Stomach (tissue), 9 donors: ENCODE results near the gene EPHA6. TPM values are rescaled to one million over a fixed set of nuclear protein-coding genes. Genes with fewer than 3 reads are reported as not detected.

Source experiments
- DNase-seq, 2 donors: peaks; one replicate each; pipeline versions ENCODE4 v3.0.0 to v3.0.0-alpha.2; 2013 to 2019
- H3K27ac ChIP-seq, 5 donors: fragments of 200-600 bp in 4 of 5; sonication (generic) in 4 of 5; one replicate each; pipeline ENCODE4 v1.5.1; 2013 to 2019; ENCODE audit warnings: mild to moderate bottlenecking in 1 of 5, moderate library complexity in 1 of 5
- H3K27me3 ChIP-seq, 3 donors: fragments of 200-600 bp; sonication (generic); one replicate each; pipeline ENCODE4 v1.5.1; 2017 to 2019; ENCODE audit warnings: mixed run types in 1 of 3
- H3K36me3 ChIP-seq, 4 donors: fragments of 200-600 bp; sonication (generic); 1 replicate in 3 of 4; 2 replicates in 1 of 4; pipeline ENCODE4 v1.5.1; 2016 to 2019
- H3K4me1 ChIP-seq, 4 donors: fragments of 200-600 bp; sonication (generic); one replicate each; pipeline ENCODE4 v1.5.1; 2016 to 2019
- H3K4me3 ChIP-seq, 4 donors: fragments of 200-600 bp; sonication (generic) in 3 of 4; one replicate each; pipeline ENCODE4 v1.5.1; 2016 to 2019; ENCODE audit warnings: mild to moderate bottlenecking in 1 of 4
- H3K9me3 ChIP-seq, 4 donors: fragments of 200-600 bp; sonication (generic); one replicate each; pipeline ENCODE4 v1.5.1; 2016 to 2019
- EP300 ChIP-seq: sonication (generic); formaldehyde crosslinking; IDR thresholded peaks from one replicate; pipeline ENCODE4 v1.6.1; 2017; ENCODE audit warnings: antibody characterized with exemption
- POLR2A ChIP-seq, 4 donors: fragments of 450-650 bp; IDR thresholded peaks; one replicate each; pipeline ENCODE4 v1.6.1; 2016; ENCODE audit warnings: antibody characterized with exemption in 4 of 4, control low read depth in 2 of 4, mild to moderate bottlenecking in 1 of 4, moderate library complexity in 1 of 4
- POLR2AphosphoS5 ChIP-seq, 3 donors: sonication (generic); formaldehyde crosslinking; IDR thresholded peaks; one replicate each; pipeline ENCODE4 v1.6.1; 2016; ENCODE audit warnings: antibody characterized with exemption in 3 of 3
- WGBS, 5 donors: extraction: QIAGEN DNeasy Blood & Tissue Kit in 3 of 5; methylation state at CpG; one replicate each; pipeline versions ENCODE4 v1.1.5 to v1.1.7; 2013 to 2018; 5-methylcytosine and 5-hydroxymethylcytosine counted together
- intact Hi-C: fragments of 100-400 bp; cut with DNase I; formaldehyde crosslinking; loops from one replicate; pipeline ENCODE4 v1.15.1; 2023; ENCODE audit warnings: low total_unique reads
- polyA plus RNA-seq, 3 donors: library from polyadenylated mRNA; stranded (reverse); fragments of 200-250 nt; gene quantifications; one replicate each; pipeline ENCODE4 v1.2.3, GENCODE V29; 2013
- total RNA-seq, 5 donors: library from RNA; depleted of rRNA; stranded (reverse); fragments of >200 nt; gene quantifications; one replicate each; pipeline versions ENCODE4 v1.1.0 to v1.2.3, GENCODE V29; 2014 to 2016
- TF ChIP-seq, protein P1 (sequence below), 7 experiments: fragments of 450-650 bp in 4 of 7; fragments of 200-600 bp in 3 of 7; sonication (generic) in 3 of 7; IDR thresholded peaks; one replicate each; pipeline ENCODE4 v1.5.1; 2016 to 2019; ENCODE audit warnings: antibody characterized with exemption in 7 of 7, control low read depth in 2 of 7, mild to moderate bottlenecking in 1 of 7
- donor health status: healthy with polysubstance abuse.
- donor health status: Bipolar disorder and iron deficiency.
- donor health status: healthy.

The EPHA6 gene
- total and polyA plus RNA-seq, 8 donors, result 0.18 to 179 (median 14.7) TPM; not detected in 4

- 21 to 38% (median 35%) methylated on average over 1 of the region's 1 CpG for WGBS, 5 donors
- DNase-seq, result no peak
- Histone ChIP-seq H3K27ac (no peak overlapping the region), H3K4me3 (no peak overlapping the region), H3K9me3 (peaks cover 5 to 16% (median 9%) of the 10 kb centered on the region in 4 donors), H3K36me3 (no peaks in the 10 kb centered on the region), H3K27me3 (no peaks in the 10 kb centered on the region), H3K4me1 (no peaks in the 10 kb centered on the region)
- intact Hi-C loops, result no loop called here
- TF ChIP-seq, protein P1, sequence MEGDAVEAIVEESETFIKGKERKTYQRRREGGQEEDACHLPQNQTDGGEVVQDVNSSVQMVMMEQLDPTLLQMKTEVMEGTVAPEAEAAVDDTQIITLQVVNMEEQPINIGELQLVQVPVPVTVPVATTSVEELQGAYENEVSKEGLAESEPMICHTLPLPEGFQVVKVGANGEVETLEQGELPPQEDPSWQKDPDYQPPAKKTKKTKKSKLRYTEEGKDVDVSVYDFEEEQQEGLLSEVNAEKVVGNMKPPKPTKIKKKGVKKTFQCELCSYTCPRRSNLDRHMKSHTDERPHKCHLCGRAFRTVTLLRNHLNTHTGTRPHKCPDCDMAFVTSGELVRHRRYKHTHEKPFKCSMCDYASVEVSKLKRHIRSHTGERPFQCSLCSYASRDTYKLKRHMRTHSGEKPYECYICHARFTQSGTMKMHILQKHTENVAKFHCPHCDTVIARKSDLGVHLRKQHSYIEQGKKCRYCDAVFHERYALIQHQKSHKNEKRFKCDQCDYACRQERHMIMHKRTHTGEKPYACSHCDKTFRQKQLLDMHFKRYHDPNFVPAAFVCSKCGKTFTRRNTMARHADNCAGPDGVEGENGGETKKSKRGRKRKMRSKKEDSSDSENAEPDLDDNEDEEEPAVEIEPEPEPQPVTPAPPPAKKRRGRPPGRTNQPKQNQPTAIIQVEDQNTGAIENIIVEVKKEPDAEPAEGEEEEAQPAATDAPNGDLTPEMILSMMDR (IDR thresholded peaks at IDR 0.05), result no peak
- TF ChIP-seq EP300 (no peak), POLR2A (IDR thresholded peaks at IDR 0.05) (no peak)
These were observed 574.4 kb downstream of the EPHA6 start for GRCh38 chr3:97388774-97389173.

- no peak overlapping the region for H3K4me3 ChIP-seq
These were observed 575.5 kb downstream of the EPHA6 start for GRCh38 chr3:97389936-97390335.

GRCh38 chr3:97391167-97391566 lies 576.8 kb downstream of the EPHA6 start:
- Histone ChIP-seq H3K4me1 (no peaks in the 10 kb centered on the region), H3K36me3 (no peaks in the 10 kb centered on the region), H3K4me3 (no peak overlapping the region), H3K27me3 (no peaks in the 10 kb centered on the region), H3K27ac (no peak overlapping the region), H3K9me3 (peaks cover 5 to 16% (median 9%) of the 10 kb centered on the region in 4 donors)
- no peak for DNase-seq
- intact Hi-C loops, result no loop called here
- WGBS, 5 donors, result 80 to 89% (median 86%) methylated on average over 3 of the region's 3 CpGs
- TF ChIP-seq POLR2AphosphoS5 (IDR thresholded peaks at IDR 0.05), result no peak

More at GRCh38 chr3:97389936-97390335, 575.5 kb downstream of the EPHA6 start:
- TF ChIP-seq, protein P1 (IDR thresholded peaks at IDR 0.05), result no peak
- no peak for TF ChIP-seq POLR2A (IDR thresholded peaks at IDR 0.05)
- TF ChIP-seq POLR2AphosphoS5 (IDR thresholded peaks at IDR 0.05), result no peak
- TF ChIP-seq EP300, result no peak
- 42 to 73% (median 70%) methylated on average over 1 of the region's 1 CpG for WGBS, 5 donors
- peaks cover 5 to 16% (median 9%) of the 10 kb centered on the region in 4 donors for H3K9me3 ChIP-seq
- H3K27me3 ChIP-seq, result no peaks in the 10 kb centered on the region
- intact Hi-C loops, result no loop called here
- H3K36me3 ChIP-seq, result no peaks in the 10 kb centered on the region
- no peaks in the 10 kb centered on the region for H3K4me1 ChIP-seq
- no peak for DNase-seq
- H3K27ac ChIP-seq, result no peak overlapping the region

DNA sequence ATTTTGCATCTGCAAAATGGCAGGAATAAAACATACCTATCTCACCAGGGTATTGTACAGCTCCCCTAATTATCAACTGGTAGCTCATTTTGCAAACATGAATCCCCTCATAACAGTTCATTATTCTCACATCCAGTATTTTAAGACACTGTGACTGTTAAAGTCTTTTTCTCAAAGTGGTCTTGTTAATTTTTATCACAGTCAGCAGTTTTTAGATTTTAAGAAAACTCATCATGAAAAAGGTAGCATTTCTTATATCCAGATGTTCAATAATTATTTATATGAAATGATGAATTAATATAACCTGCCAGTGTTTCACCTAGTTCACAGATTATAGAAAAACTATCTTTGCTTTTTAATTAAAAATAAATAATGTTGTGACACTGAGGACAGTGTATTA lies 595.2 kb downstream of the EPHA6 start:
- H3K36me3 ChIP-seq, result no peaks in the 10 kb centered on the region
- no peak overlapping the region for H3K4me3 ChIP-seq
- intact Hi-C loops, result no loop called here
- TF ChIP-seq, protein P1 (IDR thresholded peaks at IDR 0.05), result no peak
- no peak for TF ChIP-seq EP300
- no peak for TF ChIP-seq POLR2A (IDR thresholded peaks at IDR 0.05)
- no peak for TF ChIP-seq POLR2AphosphoS5 (IDR thresholded peaks at IDR 0.05)
- H3K4me1 ChIP-seq, result no peaks in the 10 kb centered on the region
- H3K27me3 ChIP-seq, result no peaks in the 10 kb centered on the region
- no peaks in the 10 kb centered on the region for H3K9me3 ChIP-seq
- no peak overlapping the region for H3K27ac ChIP-seq
- DNase-seq, result no peak

- H3K4me1 ChIP-seq, result no peaks in the 10 kb centered on the region
- intact Hi-C loops, result no loop called here
These were observed 607.2 kb downstream of the EPHA6 start for GRCh38 chr3:97421565-97421964.

More at GRCh38 chr3:97421565-97421964, 607.2 kb downstream of the EPHA6 start:
- TF ChIP-seq POLR2A (IDR thresholded peaks at IDR 0.05), result no peak
- TF ChIP-seq, protein P1 (IDR thresholded peaks at IDR 0.05), result no peak
- no peak for TF ChIP-seq EP300
- TF ChIP-seq POLR2AphosphoS5 (IDR thresholded peaks at IDR 0.05), result no peak
- Histone ChIP-seq H3K9me3 (peaks cover 0 to 16% (median 4%) of the 10 kb centered on the region in 4 donors), H3K27me3 (no peaks in the 10 kb centered on the region), H3K36me3 (no peaks in the 10 kb centered on the region), H3K4me3 (no peak overlapping the region), H3K27ac (no peak overlapping the region)
- no peak for DNase-seq
